Choroid plexus epithelial cell (primary cell): ENCODE results near the gene DCTN3.

Experiments used
- DNase-seq: peaks from one replicate; pipeline ENCODE4 v3.0.0-alpha.2; 2010; ENCODE audit warnings: low read depth
- H3K4me3 ChIP-seq: 2 replicates; pipeline ENCODE4 v1.5.1; 2011; ENCODE audit warnings: low read depth, mild to moderate bottlenecking, control low read depth, low read length, moderate library complexity
- TF ChIP-seq, protein P1 (sequence below): conservative IDR thresholded peaks from 2 replicates; pipeline ENCODE4 v1.5.1; 2011; ENCODE audit warnings: low read depth, mild to moderate bottlenecking, control low read depth, inconsistent platforms, low read length, moderate library complexity

Gene DCTN3

DNA sequence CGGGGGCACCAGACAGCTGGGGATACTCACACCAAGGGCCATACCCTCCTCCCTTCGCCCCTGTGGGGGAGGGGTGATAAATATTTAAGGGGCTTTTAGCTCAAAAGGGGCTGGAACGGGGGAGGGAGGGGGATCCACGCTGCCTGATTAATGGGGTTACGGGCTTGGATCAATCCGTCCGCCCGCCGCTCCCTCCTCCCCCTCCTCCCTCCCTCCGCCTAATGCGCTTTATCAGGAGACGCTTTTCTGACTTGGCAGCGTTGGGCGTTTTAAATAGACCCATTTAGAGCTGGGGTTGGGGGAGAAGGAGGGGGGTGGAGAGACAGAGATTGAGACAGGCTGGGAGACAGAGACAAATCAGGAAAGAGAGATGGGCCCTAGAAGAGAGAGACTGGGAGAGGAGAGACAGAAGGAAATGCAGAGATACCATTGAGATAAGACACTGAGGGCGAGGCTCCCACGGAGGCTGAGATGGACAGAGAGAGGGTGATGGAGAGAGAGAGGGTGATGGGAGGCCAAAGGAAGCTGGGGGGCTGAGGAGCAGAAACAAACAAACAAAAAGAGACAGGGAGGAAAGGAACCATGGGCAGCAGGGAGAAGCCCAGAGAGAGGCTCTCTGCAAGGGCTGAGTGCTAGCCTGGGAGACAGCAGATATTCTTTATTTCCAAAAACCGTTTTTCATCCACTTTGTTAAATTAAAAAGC is 41.0 kb downstream of the DCTN3 start:
- TF ChIP-seq, protein P1, sequence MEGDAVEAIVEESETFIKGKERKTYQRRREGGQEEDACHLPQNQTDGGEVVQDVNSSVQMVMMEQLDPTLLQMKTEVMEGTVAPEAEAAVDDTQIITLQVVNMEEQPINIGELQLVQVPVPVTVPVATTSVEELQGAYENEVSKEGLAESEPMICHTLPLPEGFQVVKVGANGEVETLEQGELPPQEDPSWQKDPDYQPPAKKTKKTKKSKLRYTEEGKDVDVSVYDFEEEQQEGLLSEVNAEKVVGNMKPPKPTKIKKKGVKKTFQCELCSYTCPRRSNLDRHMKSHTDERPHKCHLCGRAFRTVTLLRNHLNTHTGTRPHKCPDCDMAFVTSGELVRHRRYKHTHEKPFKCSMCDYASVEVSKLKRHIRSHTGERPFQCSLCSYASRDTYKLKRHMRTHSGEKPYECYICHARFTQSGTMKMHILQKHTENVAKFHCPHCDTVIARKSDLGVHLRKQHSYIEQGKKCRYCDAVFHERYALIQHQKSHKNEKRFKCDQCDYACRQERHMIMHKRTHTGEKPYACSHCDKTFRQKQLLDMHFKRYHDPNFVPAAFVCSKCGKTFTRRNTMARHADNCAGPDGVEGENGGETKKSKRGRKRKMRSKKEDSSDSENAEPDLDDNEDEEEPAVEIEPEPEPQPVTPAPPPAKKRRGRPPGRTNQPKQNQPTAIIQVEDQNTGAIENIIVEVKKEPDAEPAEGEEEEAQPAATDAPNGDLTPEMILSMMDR = no peak
- no peak overlapping the region for H3K4me3 ChIP-seq
- DNase-seq = no peak

DNA sequence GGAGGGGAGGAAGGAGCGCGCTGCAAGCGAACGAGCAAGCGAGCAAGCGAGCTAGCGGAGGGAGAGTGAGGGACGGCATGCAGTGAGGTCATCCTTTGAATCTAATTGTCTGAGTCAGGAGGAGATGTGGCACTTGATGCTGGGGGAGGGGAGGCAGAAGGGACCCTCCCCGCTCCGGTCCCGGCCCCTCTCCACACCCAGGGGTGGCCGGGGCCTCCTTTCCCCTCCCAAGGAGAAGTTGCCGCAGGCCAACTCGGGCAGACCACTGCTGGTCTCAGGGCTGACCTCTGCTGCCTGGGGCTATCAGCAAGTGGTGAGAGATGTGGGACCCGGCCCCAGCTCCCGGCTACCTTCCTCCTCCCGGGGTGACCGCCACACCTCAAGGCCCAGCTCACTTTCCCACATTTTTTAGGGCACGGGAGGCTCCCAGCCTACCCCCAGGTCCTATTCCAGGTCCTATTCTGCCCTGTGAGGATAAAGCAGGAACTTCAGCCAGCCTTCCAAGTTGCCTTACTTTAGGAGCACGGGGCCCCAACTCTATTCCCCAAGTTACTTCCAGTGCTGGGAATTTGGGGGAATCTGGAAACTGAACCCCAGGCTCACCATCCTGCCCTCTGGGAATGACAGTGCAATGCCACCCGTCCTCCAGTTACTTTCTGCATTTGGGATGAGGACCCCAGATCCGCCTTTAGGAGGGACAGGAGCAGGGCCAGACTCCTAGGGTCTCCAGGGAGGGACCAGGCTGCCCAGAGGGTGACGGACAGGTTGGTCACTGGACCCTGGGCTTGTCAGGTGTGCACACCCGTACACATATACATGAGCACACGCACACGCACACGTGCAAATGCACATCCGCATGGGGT is 41.8 kb downstream of the DCTN3 start:
- TF ChIP-seq, protein P1 = no peak
- H3K4me3 ChIP-seq = no peak overlapping the region
- peak; percentile 63 for DNase-seq

DNA sequence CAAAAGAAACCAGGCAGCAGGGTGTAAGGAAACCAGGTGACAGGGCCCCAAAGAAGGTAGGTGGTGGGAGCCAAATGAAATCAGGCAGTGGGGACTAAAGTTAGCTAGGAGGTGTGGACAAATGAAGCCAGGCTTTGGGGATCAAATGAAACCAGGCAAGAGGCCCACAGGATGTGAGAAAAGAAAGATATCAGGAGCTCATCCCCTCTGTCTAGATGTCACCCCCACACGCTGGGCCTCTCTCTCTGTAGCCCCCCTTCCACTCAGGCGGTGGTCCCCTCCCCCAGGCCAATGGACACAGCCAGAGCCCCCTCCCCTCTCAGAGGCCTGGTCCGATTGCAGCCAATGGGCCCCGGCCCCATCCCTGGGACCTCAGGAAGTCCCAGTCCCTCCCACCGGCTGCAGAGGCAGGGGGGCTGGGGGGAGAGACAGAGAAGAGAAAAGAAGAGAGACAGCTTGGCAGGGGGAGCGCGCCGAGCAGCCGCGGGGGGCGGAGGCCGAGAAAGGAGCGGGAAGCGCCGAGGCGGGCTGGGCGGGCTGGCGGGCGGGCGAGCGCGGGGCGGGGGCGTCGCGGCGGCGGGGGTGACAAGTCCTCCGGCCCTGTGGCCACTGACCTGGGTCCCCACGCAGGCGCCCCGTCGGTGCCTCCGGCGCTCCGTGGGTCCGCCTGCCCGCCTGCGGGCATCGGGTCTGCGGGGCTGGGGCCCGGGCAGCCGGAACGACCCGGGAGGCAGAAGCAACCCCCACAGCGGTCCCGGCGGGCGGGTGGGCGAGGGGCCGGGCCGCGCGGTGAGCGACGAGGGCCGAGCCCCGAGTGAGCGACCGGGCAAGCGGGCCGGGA is 42.7 kb downstream of the DCTN3 start:
- no peak overlapping the region for H3K4me3 ChIP-seq

DNA sequence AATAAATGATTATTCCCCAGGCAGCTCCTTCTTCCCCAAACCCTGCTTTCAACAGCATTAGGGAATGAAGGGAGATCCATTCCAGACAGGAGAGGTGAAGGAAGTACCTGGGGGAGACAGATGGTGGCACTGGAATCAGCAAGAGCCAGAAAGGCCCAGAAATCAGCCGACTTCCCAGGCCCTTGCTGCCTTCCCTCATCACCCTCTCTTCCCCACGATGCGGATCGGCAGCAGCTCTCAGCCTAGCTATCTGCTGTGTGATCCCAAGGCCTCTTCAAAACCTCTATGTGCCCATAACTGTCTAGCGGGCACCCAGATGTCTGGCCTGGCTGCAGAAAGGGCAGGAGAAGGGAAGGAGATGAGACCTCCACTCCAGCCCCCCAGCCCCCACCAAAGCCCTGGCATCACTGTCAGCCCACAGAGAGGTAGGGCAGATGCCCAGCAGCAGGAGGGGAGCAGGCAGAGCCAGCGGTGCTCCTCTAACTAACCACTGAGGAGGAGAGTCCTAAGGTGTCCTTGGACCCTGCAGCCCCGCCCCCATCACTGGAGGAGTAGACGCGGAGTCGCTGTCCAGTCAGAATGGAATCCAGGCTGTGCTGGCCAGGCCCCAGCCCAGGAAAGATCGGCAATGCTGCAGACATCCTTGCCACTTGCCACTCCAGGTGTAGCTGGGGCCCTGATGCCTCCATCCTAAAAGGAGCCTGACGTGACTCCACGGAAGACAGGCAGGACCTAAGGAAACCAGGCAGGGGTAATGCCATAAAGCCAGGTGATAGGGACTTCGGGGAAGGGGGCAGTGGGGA is 43.5 kb downstream of the DCTN3 start:
- TF ChIP-seq, protein P1 = no peak
- DNase-seq = no peak
- H3K4me3 ChIP-seq = no peak overlapping the region

More for the DNA sequence above, 42.7 kb downstream of the DCTN3 start:
- DNase-seq = no peak
- TF ChIP-seq, protein P1 = no peak

DNA sequence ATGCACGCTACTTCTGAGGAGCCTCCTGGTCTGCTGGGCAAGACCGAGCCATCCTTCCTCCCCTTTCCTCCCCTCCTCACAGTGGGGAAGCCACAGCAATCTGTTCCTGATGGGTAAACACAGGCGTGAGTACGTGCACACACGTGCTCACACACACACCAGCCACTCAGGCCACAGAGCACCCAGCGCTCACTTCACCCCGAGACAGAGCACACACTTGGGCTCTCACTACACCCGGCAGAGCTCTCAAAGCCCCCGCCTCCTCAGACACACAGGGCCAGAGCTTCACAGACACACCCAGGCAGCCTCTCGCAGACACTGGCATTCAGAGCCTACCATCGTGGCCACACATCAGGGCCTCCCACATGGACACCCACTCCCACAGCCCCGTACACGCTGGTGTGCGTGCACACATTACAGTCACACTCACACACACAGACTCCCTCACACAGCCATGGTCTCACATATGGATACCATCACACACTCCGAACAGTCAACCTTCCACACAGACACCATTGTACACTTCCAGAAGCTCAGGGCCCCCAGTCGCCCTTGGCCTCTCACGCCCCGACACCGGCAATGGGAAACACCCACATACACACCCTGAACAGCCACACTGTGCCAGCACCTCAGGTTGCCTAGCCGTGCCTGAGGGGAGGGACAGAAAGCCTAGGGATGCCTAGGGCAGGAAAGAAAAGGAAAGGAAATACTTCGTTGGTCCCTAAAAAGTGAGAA is 44.3 kb downstream of the DCTN3 start:
- no peak overlapping the region for H3K4me3 ChIP-seq
- TF ChIP-seq, protein P1 = no peak
- DNase-seq = no peak
